HUES6 (cell line): ENCODE data around the gene ADK.
A peak's percentile ranks its signal among the peaks of the same experiment; 100 is the strongest.

Experiments used
- H3K27ac ChIP-seq: 2 replicates; pipeline ENCODE4 v1.7.0; 2013; ENCODE audit warnings: low read depth, mild to moderate bottlenecking, low read length, inconsistent platforms
- H3K27me3 ChIP-seq: 2 replicates; pipeline ENCODE4 v1.6.1; 2013; ENCODE audit warnings: low read length; ENCODE audit not compliant: control insufficient read depth, insufficient read depth
- H3K36me3 ChIP-seq: 2 replicates; pipeline ENCODE4 v1.6.1; 2013; ENCODE audit warnings: low read length; ENCODE audit not compliant: control insufficient read depth, insufficient read depth
- H3K4me1 ChIP-seq: 2 replicates; pipeline ENCODE4 v1.6.1; 2013; ENCODE audit warnings: low read length; ENCODE audit not compliant: control insufficient read depth, insufficient read depth
- H3K4me3 ChIP-seq: 2 replicates; pipeline ENCODE4 v1.5.1; 2013; ENCODE audit warnings: low read depth, low read length
- H3K9ac ChIP-seq: one replicate; pipeline ENCODE4 v1.6.1; 2013; ENCODE audit warnings: mild to moderate bottlenecking, low read length
- H3K9me3 ChIP-seq: 2 replicates; pipeline ENCODE4 v1.6.1; 2013; ENCODE audit warnings: low read depth, low read length; ENCODE audit not compliant: control insufficient read depth, insufficient read depth

ADK gene

GRCh38 chr10:74418285-74418872, 267.4 kb downstream of the ADK start:
- H3K9ac ChIP-seq, result no peak overlapping the region
- peak overlapping the region; percentile 55; the same call in 1 of the 2 replicates for H3K27ac ChIP-seq
- no peaks in the 10 kb centered on the region for H3K27me3 ChIP-seq
- H3K4me3 ChIP-seq, result no peak overlapping the region
- no peaks in the 10 kb centered on the region for H3K36me3 ChIP-seq
- H3K9me3 ChIP-seq, result peaks cover under 1% of the 10 kb centered on the region; the same call in 1 of the 2 replicates
- H3K4me1 ChIP-seq, result peaks cover 38% of the 10 kb centered on the region

GRCh38 chr10:74419491-74419951, 268.5 kb downstream of the ADK start:
- Histone ChIP-seq H3K27me3 (no peaks in the 10 kb centered on the region), H3K4me1 (peaks cover 38% of the 10 kb centered on the region), H3K9ac (no peak overlapping the region), H3K9me3 (peaks cover 6% of the 10 kb centered on the region; the same call in 1 of the 2 replicates), H3K4me3 (no peak overlapping the region), H3K36me3 (no peaks in the 10 kb centered on the region), H3K27ac (no peak overlapping the region)

GRCh38 chr10:74419958-74420375, 268.9 kb downstream of the ADK start:
- no peak overlapping the region for H3K27ac ChIP-seq
- no peak overlapping the region for H3K9ac ChIP-seq

GRCh38 chr10:74424565-74424964, 273.5 kb downstream of the ADK start:
- no peaks in the 10 kb centered on the region for H3K27me3 ChIP-seq
- no peak overlapping the region for H3K27ac ChIP-seq
- no peak overlapping the region for H3K4me3 ChIP-seq
- H3K9ac ChIP-seq, result no peak overlapping the region
- H3K9me3 ChIP-seq, result peaks cover 6% of the 10 kb centered on the region; the same call in 1 of the 2 replicates
- H3K36me3 ChIP-seq, result no peaks in the 10 kb centered on the region
- H3K4me1 ChIP-seq, result peaks cover 17% of the 10 kb centered on the region; the same call in 1 of the 2 replicates

More at GRCh38 chr10:74419958-74420375, 268.9 kb downstream of the ADK start:
- Histone ChIP-seq H3K27me3 (no peaks in the 10 kb centered on the region), H3K9me3 (peaks cover 6% of the 10 kb centered on the region; the same call in 1 of the 2 replicates), H3K4me1 (peaks cover 35% of the 10 kb centered on the region), H3K36me3 (no peaks in the 10 kb centered on the region), H3K4me3 (no peak overlapping the region)

- Histone ChIP-seq H3K4me1 (peaks cover 10% of the 10 kb centered on the region; the same call in 1 of the 2 replicates), H3K9ac (no peak overlapping the region), H3K27me3 (no peaks in the 10 kb centered on the region), H3K4me3 (no peak overlapping the region), H3K9me3 (peaks cover 6% of the 10 kb centered on the region; the same call in 1 of the 2 replicates), H3K36me3 (no peaks in the 10 kb centered on the region), H3K27ac (no peak overlapping the region)
Measured at GRCh38 chr10:74425456-74426001, 274.5 kb downstream of the ADK start.

- no peak overlapping the region for H3K4me3 ChIP-seq
- no peak overlapping the region for H3K27ac ChIP-seq
- H3K9me3 ChIP-seq, result no peaks in the 10 kb centered on the region
- no peaks in the 10 kb centered on the region; the same call in 1 of the 2 replicates for H3K4me1 ChIP-seq
- no peaks in the 10 kb centered on the region for H3K36me3 ChIP-seq
- no peaks in the 10 kb centered on the region for H3K27me3 ChIP-seq
- H3K9ac ChIP-seq, result no peak overlapping the region
Measured at GRCh38 chr10:74431816-74432215, 280.8 kb downstream of the ADK start.

GRCh38 chr10:74432841-74433594, 282.0 kb downstream of the ADK start:
- H3K27ac ChIP-seq, result no peak overlapping the region
- H3K36me3 ChIP-seq, result no peaks in the 10 kb centered on the region
- H3K4me3 ChIP-seq, result no peak overlapping the region
- H3K9me3 ChIP-seq, result no peaks in the 10 kb centered on the region
- no peak overlapping the region for H3K9ac ChIP-seq
- H3K4me1 ChIP-seq, result peaks cover 6% of the 10 kb centered on the region
- no peaks in the 10 kb centered on the region for H3K27me3 ChIP-seq

- Histone ChIP-seq H3K9me3 (no peaks in the 10 kb centered on the region), H3K27me3 (no peaks in the 10 kb centered on the region), H3K9ac (no peak overlapping the region), H3K27ac (no peak overlapping the region), H3K36me3 (no peaks in the 10 kb centered on the region), H3K4me1 (peaks cover 6% of the 10 kb centered on the region), H3K4me3 (no peak overlapping the region)
Measured at GRCh38 chr10:74433595-74433956, 282.6 kb downstream of the ADK start.

GRCh38 chr10:74433993-74434392, 283.0 kb downstream of the ADK start:
- Histone ChIP-seq H3K36me3 (no peaks in the 10 kb centered on the region), H3K9me3 (no peaks in the 10 kb centered on the region), H3K4me3 (no peak overlapping the region), H3K4me1 (peaks cover 8% of the 10 kb centered on the region), H3K27ac (no peak overlapping the region), H3K9ac (no peak overlapping the region), H3K27me3 (no peaks in the 10 kb centered on the region)

- Histone ChIP-seq H3K9me3 (no peaks in the 10 kb centered on the region), H3K4me3 (no peak overlapping the region), H3K4me1 (peaks cover 12% of the 10 kb centered on the region), H3K36me3 (no peaks in the 10 kb centered on the region), H3K27ac (no peak overlapping the region), H3K9ac (no peak overlapping the region), H3K27me3 (no peaks in the 10 kb centered on the region)
Measured at GRCh38 chr10:74434547-74434946, 283.5 kb downstream of the ADK start.
